ENCODE measurements around the gene CCDC9B. TPM values are rescaled to one million over a fixed set of nuclear protein-coding genes. Genes with fewer than 3 reads are reported as not detected.

The CCDC9B gene
- total and polyA plus RNA-seq, 7 donors: 14.5 to 161 (median 87.0) TPM

DNA sequence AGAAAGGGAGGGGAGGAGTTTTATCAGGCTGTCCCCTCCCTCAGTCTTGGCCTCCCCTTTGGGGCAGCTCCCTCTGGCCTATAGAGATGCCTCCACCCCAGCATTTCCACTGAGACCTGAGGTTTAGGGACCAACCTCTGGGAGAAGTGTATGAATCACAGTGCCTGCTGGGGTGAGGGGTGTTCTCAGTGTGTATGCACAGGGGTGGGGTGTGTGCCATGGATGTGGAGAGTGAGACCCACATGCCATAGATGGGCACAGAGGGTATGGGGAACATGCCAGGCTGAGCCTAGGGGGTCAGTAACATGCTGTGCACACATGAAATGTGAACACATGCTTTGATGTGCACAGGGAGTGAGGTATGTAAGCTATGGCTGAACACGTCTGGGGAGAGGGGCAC lies 45.4 kb downstream of the CCDC9B start:
- Histone ChIP-seq H3K4me1 (peaks cover 5% of the 10 kb centered on the region), H3K27ac (no peak overlapping the region), H3K27me3 (ENCODE audit: insufficient read depth in 3 of 3, low read length in 2 of 3) (no peaks in the 10 kb centered on the region), H3K9me3 (peaks cover 4% of the 10 kb centered on the region), H3K4me3 (no peak overlapping the region), H3K36me3 (ENCODE audit: insufficient read depth in 1 of 2, low read depth in 1 of 2) (no peaks in the 10 kb centered on the region)
- intact Hi-C loops (cut with DNase I): no loop called here
- 71 to 87% (median 84%) methylated on average over 1 of the region's 1 CpG for WGBS, 3 donors
- peak in 1 of 2 donors; percentile 27 for DNase-seq
- ATAC-seq: no peak
- TF ChIP-seq, protein P1, sequence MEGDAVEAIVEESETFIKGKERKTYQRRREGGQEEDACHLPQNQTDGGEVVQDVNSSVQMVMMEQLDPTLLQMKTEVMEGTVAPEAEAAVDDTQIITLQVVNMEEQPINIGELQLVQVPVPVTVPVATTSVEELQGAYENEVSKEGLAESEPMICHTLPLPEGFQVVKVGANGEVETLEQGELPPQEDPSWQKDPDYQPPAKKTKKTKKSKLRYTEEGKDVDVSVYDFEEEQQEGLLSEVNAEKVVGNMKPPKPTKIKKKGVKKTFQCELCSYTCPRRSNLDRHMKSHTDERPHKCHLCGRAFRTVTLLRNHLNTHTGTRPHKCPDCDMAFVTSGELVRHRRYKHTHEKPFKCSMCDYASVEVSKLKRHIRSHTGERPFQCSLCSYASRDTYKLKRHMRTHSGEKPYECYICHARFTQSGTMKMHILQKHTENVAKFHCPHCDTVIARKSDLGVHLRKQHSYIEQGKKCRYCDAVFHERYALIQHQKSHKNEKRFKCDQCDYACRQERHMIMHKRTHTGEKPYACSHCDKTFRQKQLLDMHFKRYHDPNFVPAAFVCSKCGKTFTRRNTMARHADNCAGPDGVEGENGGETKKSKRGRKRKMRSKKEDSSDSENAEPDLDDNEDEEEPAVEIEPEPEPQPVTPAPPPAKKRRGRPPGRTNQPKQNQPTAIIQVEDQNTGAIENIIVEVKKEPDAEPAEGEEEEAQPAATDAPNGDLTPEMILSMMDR (IDR thresholded peaks at IDR 0.05): no peak

DNA sequence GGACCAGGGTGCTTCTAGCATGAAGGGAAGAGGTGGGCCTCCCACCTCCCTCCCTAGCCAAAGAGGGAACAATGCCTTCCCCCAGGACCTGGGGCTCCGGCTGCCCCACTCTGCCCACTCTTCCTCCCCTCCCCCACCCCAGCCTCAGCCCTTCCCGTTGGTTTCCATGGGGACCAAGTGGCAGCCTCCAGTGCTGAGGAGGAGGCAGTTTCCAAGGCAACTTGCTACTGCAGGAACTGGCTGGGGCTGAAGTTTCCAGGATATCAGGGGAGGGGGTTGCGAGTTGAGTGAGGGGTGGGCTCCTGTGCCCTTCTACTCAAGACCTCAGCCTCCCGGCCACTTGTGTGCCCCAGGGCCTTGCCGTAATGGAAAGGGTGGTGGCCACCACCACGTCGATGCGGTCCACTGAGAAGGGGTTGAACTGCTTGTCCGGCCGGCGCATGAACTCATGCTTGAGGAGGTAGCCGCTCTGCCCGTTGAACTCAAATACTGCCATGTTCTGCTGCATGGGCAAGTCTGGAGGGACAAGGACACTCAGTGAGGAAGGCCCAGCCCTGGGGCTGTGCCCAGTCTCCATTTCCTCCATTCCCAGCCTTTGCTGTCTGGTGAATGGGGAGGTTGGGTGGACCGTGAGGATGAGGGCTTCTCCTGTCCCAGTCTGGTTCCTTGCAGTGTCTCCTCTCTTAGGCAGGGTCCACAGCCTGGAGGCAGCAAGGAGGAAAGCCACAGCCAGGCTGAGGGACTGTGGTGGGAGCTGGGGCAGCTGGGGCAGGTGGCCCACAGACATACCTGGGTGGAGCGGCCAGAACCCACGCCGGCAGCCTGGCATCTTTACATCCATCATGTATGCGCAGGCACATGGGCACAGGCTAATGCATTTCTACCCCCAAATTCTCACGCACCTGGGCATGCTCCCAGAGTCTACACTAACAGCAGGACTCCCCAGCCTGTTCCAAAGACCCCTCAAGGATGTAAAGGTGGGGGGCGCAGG lies 46.5 kb downstream of the CCDC9B start:
- no peak overlapping the region for H3K27ac ChIP-seq
- WGBS, 3 donors: 87 to 92% (median 88%) methylated on average over 20 of the region's 20 CpGs
- intact Hi-C loops (cut with DNase I): no loop called here
- peak; percentile 2 to 36 for DNase-seq
- H3K9me3 ChIP-seq: no peaks in the 10 kb centered on the region
- H3K4me1 ChIP-seq: peaks cover 5% of the 10 kb centered on the region
- TF ChIP-seq, protein P1 (IDR thresholded peaks at IDR 0.05): no peak
- H3K27me3 ChIP-seq (ENCODE audit: insufficient read depth in 3 of 3, low read length in 2 of 3): no peaks in the 10 kb centered on the region
- no peak overlapping the region for H3K4me3 ChIP-seq
- no peak for ATAC-seq
- H3K36me3 ChIP-seq (ENCODE audit: insufficient read depth in 1 of 2, low read depth in 1 of 2): no peaks in the 10 kb centered on the region

DNA sequence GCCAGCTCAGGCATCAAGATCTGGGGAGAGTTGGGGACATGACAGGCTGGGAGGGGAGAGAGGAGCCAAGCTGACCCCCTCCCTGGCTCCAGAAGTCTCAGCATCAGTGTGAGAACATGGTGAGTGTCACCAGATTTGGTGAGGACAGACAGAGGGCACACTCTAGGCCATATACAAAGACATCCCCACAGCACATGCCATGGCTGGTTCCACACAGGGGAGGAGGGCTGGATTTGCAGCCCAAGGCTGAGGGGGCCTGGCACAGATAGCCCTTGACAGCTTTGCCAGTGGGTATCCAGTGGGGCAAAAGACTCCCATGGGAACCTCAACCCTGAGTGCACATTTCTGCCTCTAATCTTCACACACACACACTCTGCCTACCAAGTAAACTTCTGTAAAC lies 47.7 kb downstream of the CCDC9B start:
- Histone ChIP-seq H3K36me3 (ENCODE audit: insufficient read depth in 1 of 2, low read depth in 1 of 2) (no peaks in the 10 kb centered on the region), H3K9me3 (no peaks in the 10 kb centered on the region), H3K27me3 (ENCODE audit: insufficient read depth in 3 of 3, low read length in 2 of 3) (no peaks in the 10 kb centered on the region), H3K27ac (no peak overlapping the region), H3K4me3 (no peak overlapping the region), H3K4me1 (peaks cover 5% of the 10 kb centered on the region)
- no peak for DNase-seq
- intact Hi-C loops (cut with DNase I): no loop called here
- TF ChIP-seq, protein P1 (IDR thresholded peaks at IDR 0.05): no peak
- no peak for ATAC-seq

DNA sequence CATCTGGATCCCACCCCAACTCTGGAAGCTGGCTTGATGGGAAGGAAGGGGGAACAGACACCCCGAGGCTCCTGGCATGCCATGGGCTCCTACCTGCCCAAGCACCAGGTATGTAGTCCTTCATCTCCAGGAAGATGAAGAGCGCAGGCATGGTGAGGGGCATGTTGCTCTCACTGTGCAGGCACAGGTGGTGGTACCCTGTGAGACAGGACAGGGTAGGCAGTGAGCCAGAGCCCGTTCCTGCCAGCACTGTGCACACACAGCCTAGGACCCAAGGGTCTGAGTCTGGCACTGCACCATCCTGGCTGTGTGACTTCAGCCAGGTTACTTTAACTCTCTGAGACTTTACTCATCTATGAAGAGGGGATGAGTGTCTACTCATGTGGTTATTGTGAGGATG lies 48.5 kb downstream of the CCDC9B start:
- TF ChIP-seq, protein P1 (IDR thresholded peaks at IDR 0.05): no peak
- intact Hi-C loops (cut with DNase I): no loop called here
- DNase-seq: peak in 1 of 2 donors; percentile 46
- H3K36me3 ChIP-seq (ENCODE audit: insufficient read depth in 1 of 2, low read depth in 1 of 2): no peaks in the 10 kb centered on the region
- no peak overlapping the region for H3K4me3 ChIP-seq
- H3K27ac ChIP-seq: no peak overlapping the region
- H3K4me1 ChIP-seq: peaks cover 7% of the 10 kb centered on the region
- no peak for ATAC-seq
- H3K9me3 ChIP-seq: no peaks in the 10 kb centered on the region
- WGBS, 3 donors: 78 to 86% (median 81%) methylated on average over 3 of the region's 3 CpGs
- no peaks in the 10 kb centered on the region for H3K27me3 ChIP-seq (ENCODE audit: insufficient read depth in 3 of 3, low read length in 2 of 3)
